ENCODE results near the gene CPEB3. TPM values are rescaled to one million over a fixed set of nuclear protein-coding genes. Genes with fewer than 3 reads are reported as not detected.

The CPEB3 gene
- total RNA-seq, 1 donor from 2014 or later, result 1.1 TPM

DNA sequence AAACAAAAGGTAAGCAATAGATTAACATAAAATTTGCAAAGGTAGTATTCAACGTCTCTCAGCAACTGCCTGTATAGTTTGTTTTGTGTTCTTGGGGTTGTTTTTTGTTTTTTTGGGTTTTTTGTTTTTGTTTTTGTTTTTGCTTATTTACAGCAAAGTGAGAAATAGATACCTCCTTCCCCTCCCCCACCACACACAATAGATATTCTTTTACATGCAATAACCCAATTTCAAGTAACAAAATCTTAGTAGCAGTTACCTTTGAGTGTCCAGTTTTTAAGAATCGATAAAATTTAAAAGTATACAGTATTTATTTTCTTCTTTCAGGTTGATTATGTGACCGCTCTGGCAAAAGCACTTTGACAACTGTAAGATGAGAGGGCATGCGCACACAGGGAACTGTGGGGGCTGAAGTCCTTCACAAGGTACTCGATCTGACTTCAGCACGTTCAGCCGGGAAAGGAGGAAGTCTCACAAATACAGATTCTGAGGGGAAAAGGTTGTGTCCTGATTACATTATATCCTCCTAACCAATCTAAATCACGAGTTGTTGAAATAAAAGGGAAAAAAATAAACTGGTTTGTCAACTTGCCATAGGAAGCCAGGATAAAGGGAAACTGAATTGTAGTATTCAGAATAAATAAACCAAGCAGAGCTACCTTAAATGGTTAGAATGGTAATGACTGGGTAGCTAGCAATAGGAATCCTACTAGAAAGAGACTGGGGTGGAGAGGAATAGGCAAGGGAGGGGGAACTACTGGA is 47.8 kb downstream of the CPEB3 start:
- no peaks in the 10 kb centered on the region for H3K36me3 Mint-ChIP-seq (ENCODE audit: low read depth)
- peak overlapping the region; percentile 62 for H3K27ac Mint-ChIP-seq (ENCODE audit: unreplicated experiment)
- H3K4me3 Mint-ChIP-seq (ENCODE audit: unreplicated experiment), result peak overlapping the region; percentile 67
- H3K4me1 Mint-ChIP-seq (ENCODE audit: low read depth), result peaks cover 34% of the 10 kb centered on the region
- H3K9me3 Mint-ChIP-seq (ENCODE audit: low read depth), result no peaks in the 10 kb centered on the region
- no peak for DNase-seq (ENCODE audit: low spot score)
- no peaks in the 10 kb centered on the region for H3K27me3 Mint-ChIP-seq (ENCODE audit: low read depth)
- TF ChIP-seq, protein P1, sequence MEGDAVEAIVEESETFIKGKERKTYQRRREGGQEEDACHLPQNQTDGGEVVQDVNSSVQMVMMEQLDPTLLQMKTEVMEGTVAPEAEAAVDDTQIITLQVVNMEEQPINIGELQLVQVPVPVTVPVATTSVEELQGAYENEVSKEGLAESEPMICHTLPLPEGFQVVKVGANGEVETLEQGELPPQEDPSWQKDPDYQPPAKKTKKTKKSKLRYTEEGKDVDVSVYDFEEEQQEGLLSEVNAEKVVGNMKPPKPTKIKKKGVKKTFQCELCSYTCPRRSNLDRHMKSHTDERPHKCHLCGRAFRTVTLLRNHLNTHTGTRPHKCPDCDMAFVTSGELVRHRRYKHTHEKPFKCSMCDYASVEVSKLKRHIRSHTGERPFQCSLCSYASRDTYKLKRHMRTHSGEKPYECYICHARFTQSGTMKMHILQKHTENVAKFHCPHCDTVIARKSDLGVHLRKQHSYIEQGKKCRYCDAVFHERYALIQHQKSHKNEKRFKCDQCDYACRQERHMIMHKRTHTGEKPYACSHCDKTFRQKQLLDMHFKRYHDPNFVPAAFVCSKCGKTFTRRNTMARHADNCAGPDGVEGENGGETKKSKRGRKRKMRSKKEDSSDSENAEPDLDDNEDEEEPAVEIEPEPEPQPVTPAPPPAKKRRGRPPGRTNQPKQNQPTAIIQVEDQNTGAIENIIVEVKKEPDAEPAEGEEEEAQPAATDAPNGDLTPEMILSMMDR (IDR thresholded peaks at IDR 0.05), result no peak

DNA sequence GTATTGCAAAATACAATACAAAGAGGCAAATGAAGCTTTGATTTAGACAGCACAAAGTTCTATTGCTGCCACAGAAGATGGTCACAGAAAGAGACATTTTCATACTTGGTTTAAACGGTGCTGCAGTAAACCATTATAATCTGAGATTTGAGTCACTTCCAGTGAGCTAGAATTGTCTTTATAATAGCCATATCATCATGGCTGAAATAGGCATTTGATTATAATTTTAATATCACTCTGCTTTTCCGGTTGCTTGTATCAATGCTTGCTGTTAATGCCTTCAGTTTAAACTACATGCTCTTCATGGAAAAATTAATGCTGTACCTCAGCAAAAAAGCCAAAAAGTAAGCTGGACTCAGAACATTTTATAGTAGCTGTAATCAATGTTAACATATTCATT is 48.5 kb downstream of the CPEB3 start:
- H3K27ac Mint-ChIP-seq (ENCODE audit: unreplicated experiment), result no peak overlapping the region
- H3K4me3 Mint-ChIP-seq (ENCODE audit: unreplicated experiment), result peak overlapping the region; percentile 67
- no peaks in the 10 kb centered on the region for H3K27me3 Mint-ChIP-seq (ENCODE audit: low read depth)
- DNase-seq (ENCODE audit: low spot score), result no peak
- peaks cover 37% of the 10 kb centered on the region for H3K4me1 Mint-ChIP-seq (ENCODE audit: low read depth)
- TF ChIP-seq, protein P1 (IDR thresholded peaks at IDR 0.05), result no peak
- no peaks in the 10 kb centered on the region for H3K9me3 Mint-ChIP-seq (ENCODE audit: low read depth)
- H3K36me3 Mint-ChIP-seq (ENCODE audit: low read depth), result no peaks in the 10 kb centered on the region

DNA sequence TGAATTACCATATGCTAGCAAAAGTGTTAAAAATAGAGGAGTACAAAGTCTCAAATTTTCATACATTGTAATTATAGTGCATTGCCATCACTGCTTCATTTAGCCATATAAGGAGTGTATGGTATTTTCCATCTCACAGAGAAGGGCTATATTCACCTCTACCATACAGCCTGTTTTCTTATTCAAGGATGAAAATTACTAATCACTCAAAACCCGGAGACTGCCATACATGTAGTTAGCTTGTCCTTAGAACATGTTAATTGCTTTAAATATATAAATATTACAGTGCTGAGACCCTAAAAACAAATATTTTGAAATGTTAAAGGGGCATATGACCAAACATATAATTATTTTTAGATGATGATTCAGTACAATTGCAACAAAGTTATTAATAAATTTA is 49.4 kb downstream of the CPEB3 start:
- DNase-seq (ENCODE audit: low spot score), result no peak
- Mint-ChIP-seq H3K36me3 (ENCODE audit: low read depth) (no peaks in the 10 kb centered on the region), H3K4me1 (ENCODE audit: low read depth) (peaks cover 37% of the 10 kb centered on the region), H3K9me3 (ENCODE audit: low read depth) (no peaks in the 10 kb centered on the region), H3K27me3 (ENCODE audit: low read depth) (no peaks in the 10 kb centered on the region), H3K27ac (ENCODE audit: unreplicated experiment) (peak overlapping the region; percentile 94), H3K4me3 (ENCODE audit: unreplicated experiment) (peak overlapping the region; percentile 83)
- TF ChIP-seq, protein P1 (IDR thresholded peaks at IDR 0.05), result no peak

DNA sequence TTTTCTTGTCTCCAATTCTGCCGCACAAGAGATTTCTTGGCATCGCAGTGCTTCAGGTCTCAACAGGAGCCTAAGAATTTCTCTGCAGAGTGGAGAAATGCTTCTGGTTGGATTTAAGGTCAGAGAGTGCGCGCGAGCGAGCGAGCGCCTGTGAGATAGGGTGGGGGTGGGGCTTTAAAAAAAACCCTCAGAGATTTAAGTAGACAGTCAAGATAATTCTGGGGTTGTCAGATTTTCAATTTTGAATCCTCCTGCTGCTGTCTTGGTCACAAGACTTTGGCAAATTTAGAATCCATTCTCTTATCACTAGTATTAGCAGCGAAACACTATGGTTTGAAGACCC is 49.7 kb downstream of the CPEB3 start:
- Mint-ChIP-seq H3K4me3 (ENCODE audit: unreplicated experiment) (peak overlapping the region; percentile 83), H3K4me1 (ENCODE audit: low read depth) (peaks cover 37% of the 10 kb centered on the region), H3K9me3 (ENCODE audit: low read depth) (no peaks in the 10 kb centered on the region), H3K27me3 (ENCODE audit: low read depth) (no peaks in the 10 kb centered on the region), H3K27ac (ENCODE audit: unreplicated experiment) (peak overlapping the region; percentile 94), H3K36me3 (ENCODE audit: low read depth) (no peaks in the 10 kb centered on the region)
- DNase-seq (ENCODE audit: low spot score), result no peak
- TF ChIP-seq, protein P1 (IDR thresholded peaks at IDR 0.05), result no peak

DNA sequence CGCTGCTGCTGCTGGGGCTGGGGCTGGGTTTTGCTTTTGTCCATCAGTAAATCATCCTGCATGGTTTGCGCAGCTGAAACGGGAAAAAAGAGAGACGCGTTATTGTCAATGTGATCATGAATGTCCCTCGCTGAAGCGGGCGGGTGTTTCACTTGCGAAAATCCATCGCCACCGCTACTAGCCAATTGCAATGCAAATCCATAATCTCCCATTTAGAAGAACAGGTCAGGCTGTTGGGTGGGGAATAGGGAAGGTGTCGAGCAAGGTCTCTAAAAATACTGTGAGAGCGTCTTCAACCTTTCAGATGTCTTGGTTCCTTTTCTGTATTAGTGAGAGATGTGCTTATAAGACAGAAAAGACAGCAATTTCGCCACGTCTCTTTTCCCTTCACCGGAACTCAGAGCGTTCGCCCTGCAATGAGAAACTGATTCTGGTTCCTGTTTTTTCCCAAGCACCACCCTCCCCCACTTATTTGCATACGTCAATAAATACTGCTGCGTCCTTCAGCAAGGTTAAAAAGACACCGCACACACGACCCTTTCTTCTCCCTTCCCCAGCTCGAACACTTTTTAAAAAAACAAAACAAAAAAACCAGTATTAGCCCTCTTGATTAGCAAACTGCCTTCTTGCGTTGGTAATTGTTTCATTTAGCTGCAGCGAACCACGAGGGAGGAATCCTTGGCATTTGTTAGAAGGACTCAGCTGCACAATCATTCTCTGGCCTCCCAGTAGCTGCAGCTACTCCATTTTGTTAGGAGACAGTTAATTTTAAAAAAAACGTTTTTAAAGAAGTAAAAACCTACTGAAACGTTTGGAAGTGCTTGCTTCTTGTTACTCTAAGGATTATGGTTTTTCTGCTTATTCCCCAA is 50.4 kb downstream of the CPEB3 start:
- TF ChIP-seq, protein P1 (IDR thresholded peaks at IDR 0.05), result peak; percentile 13
- Mint-ChIP-seq H3K4me3 (ENCODE audit: unreplicated experiment) (peak overlapping the region; percentile 83), H3K27me3 (ENCODE audit: low read depth) (no peaks in the 10 kb centered on the region), H3K36me3 (ENCODE audit: low read depth) (no peaks in the 10 kb centered on the region), H3K4me1 (ENCODE audit: low read depth) (peaks cover 37% of the 10 kb centered on the region), H3K9me3 (ENCODE audit: low read depth) (no peaks in the 10 kb centered on the region), H3K27ac (ENCODE audit: unreplicated experiment) (peak overlapping the region; percentile 94)
- no peak for DNase-seq (ENCODE audit: low spot score)

All from chondrocyte (in vitro differentiated cells).